B cell (primary cell): Measurements from ENCODE around the gene EEF2KMT.
"Not testable (repeated sequence)": the region's sequence is repeated elsewhere in the genome, so short reads cannot be mapped to it uniquely, and the experiment has no call there.

Experiments used
- EZH2 ChIP-seq: IDR thresholded peaks from 2 replicates; pipeline ENCODE4 v1.6.1; 2012; ENCODE audit warnings: borderline replicate concordance, low read depth, mild to moderate bottlenecking, moderate library complexity, low read length; ENCODE audit not compliant: insufficient read depth, poor library complexity, severe bottlenecking
- TF ChIP-seq, protein P1 (sequence below): fragments of 200-600 bp; IDR thresholded peaks from one replicate; pipeline ENCODE4 v1.8.0; 2022; ENCODE audit warnings: antibody characterized with exemption, mild to moderate bottlenecking

DNA sequence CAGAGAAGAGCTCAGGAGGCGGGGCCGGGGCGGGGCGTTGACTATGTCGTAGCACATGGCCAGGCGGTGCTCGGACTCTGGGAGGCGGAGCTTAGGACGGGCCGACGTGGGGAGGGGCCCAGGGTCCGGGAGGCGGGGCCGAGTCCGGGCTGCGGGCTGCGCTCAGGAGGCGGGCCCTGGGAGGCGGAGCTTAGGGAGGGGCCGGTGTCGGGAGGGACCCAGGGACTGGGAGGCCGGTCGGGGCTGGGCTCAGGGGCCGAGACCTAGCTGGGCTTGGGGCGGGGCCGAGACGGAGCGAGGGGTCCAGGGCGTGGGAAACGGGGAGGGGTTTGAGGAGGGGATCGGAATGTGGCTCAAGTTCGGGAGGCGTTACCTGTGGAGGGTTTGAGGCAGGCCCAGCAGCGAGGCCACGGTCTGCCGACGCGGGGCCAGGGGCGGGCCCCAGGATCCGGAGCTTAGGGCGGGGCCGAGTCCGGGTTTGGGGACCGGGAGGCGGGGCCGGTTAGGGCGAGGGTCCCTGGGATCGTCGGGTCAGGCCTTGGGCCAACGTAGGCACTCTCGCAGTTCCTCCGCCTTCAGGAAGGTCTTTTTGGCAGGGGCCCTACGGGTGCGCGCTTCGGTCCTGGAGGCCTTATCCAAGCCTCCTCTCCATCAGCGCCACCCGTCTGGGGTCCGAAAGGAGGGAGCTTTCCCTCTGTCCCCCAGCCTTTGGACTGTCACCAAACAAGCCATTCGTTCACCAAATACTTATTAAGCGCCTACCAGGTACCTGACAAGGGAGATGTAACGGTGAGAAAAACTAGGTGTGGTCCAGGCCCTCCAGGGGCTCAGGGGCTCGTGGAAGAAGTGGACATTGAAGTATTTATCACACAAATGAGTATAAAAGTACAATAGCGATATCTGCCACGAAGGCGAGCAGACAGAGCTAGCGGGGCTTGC is 895 bp upstream of the EEF2KMT start:
- TF ChIP-seq, protein P1, sequence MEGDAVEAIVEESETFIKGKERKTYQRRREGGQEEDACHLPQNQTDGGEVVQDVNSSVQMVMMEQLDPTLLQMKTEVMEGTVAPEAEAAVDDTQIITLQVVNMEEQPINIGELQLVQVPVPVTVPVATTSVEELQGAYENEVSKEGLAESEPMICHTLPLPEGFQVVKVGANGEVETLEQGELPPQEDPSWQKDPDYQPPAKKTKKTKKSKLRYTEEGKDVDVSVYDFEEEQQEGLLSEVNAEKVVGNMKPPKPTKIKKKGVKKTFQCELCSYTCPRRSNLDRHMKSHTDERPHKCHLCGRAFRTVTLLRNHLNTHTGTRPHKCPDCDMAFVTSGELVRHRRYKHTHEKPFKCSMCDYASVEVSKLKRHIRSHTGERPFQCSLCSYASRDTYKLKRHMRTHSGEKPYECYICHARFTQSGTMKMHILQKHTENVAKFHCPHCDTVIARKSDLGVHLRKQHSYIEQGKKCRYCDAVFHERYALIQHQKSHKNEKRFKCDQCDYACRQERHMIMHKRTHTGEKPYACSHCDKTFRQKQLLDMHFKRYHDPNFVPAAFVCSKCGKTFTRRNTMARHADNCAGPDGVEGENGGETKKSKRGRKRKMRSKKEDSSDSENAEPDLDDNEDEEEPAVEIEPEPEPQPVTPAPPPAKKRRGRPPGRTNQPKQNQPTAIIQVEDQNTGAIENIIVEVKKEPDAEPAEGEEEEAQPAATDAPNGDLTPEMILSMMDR: not testable (repeated sequence)
- not testable (repeated sequence) for TF ChIP-seq EZH2
